Endothelial cell of umbilical vein (primary cell): Measurements from ENCODE around the gene PARVA. TPM values are rescaled to one million over a fixed set of nuclear protein-coding genes. Genes with fewer than 3 reads are reported as not detected.

Source experiments
- BruUV-seq: library from RNA; stranded (reverse); fragments of 400-500 nt; replicated peaks from 2 replicates; lab custom pipeline; 2021; lab: Mats Ljungman, UMichigan
- CTCF ChIA-PET: fragments of 300-600, 350-600 bp; sonication (Branson Sonifier 250); formaldehyde crosslinking; loops from one replicate; lab custom pipeline; 2021; ENCODE audit warnings: antibody characterized with exemption, inconsistent platforms; lab: Charles Lee
- POLR2A ChIA-PET: fragments of 300-600, 350-600 bp; sonication (Branson Sonifier 250); formaldehyde crosslinking; loops from one replicate; lab custom pipeline; 2021; ENCODE audit warnings: antibody characterized with exemption, inconsistent platforms; lab: Charles Lee
- DNase-seq: peaks from one replicate; pipeline ENCODE4 v3.0.0-alpha.2; 2011; ENCODE audit warnings: low read depth, low spot score
- FAIRE-seq: peaks from 2 replicates; lab custom pipeline; 2011; peaks lifted over from hg19 to GRCh38; lab: Jason Lieb, UNC
- H2AFZ ChIP-seq: 2 replicates; pipeline ENCODE4 v1.6.0; 2012; ENCODE audit warnings: low read depth, low read length, control low read depth, inconsistent platforms
- H3K27ac ChIP-seq: 2 replicates; pipeline ENCODE4 v1.5.1; 2011; ENCODE audit warnings: low read depth, mild to moderate bottlenecking, control low read depth, low read length, moderate library complexity; ENCODE audit not compliant: insufficient read depth
- H3K27me3 ChIP-seq, 2 experiments: 2 replicates each; pipeline versions ENCODE4 v1.6.0 to v1.6.1; 2011; ENCODE audit warnings: low read length in 2 of 2, mixed read lengths in 1 of 2; ENCODE audit not compliant: control insufficient read depth in 2 of 2, insufficient read depth in 2 of 2
- H3K36me3 ChIP-seq, 2 experiments: 2 replicates in 1 of 2; 3 replicates in 1 of 2; pipeline ENCODE4 v1.5.1; 2011; ENCODE audit warnings: low read length in 2 of 2, mild to moderate bottlenecking in 1 of 2, moderate library complexity in 1 of 2; ENCODE audit not compliant: control insufficient read depth in 2 of 2, insufficient read depth in 2 of 2; ENCODE audit errors: extremely low read depth in 1 of 2
- H3K4me1 ChIP-seq: 3 replicates; pipeline ENCODE4 v1.5.1; 2011; ENCODE audit warnings: mild to moderate bottlenecking, low read length; ENCODE audit not compliant: control insufficient read depth, insufficient read depth; ENCODE audit errors: extremely low read depth
- H3K4me2 ChIP-seq: 2 replicates; pipeline ENCODE4 v1.6.1; 2011; ENCODE audit warnings: low read length, control low read depth, mixed read lengths; ENCODE audit not compliant: insufficient read depth
- H3K4me3 ChIP-seq, 3 experiments: fragments of 200-600 bp in 1 of 3; sonication (generic), shearing (Covaris generic) in 1 of 3; replicated peaks in 1 of 3; 2 replicates each; pipeline ENCODE4 v1.5.1; 2011 to 2016; ENCODE audit warnings: control low read depth in 3 of 3, low read length in 3 of 3, mild to moderate bottlenecking in 2 of 3, inconsistent platforms in 1 of 3, low read depth in 1 of 3, moderate library complexity in 1 of 3; ENCODE audit not compliant: insufficient read depth in 1 of 3
- H3K79me2 ChIP-seq: 2 replicates; pipeline ENCODE4 v1.6.0; 2012; ENCODE audit warnings: low read length, inconsistent platforms; ENCODE audit not compliant: control insufficient read depth, insufficient read depth
- H3K9ac ChIP-seq: replicated peaks from 2 replicates; pipeline ENCODE3; 2011; ENCODE audit warnings: low read length, control low read depth; ENCODE audit not compliant: insufficient read depth; ENCODE audit errors: extremely low read depth
- H3K9me1 ChIP-seq: replicated peaks from 3 replicates; pipeline ENCODE4 v1.6.0; 2011; ENCODE audit warnings: mild to moderate bottlenecking, low read length; ENCODE audit not compliant: control insufficient read depth, insufficient read depth; ENCODE audit errors: extremely low read depth
- H3K9me3 ChIP-seq: replicated peaks from 2 replicates; pipeline ENCODE4 v1.5.1; 2012; ENCODE audit warnings: low read length, inconsistent platforms; ENCODE audit not compliant: control insufficient read depth, insufficient read depth
- H4K20me1 ChIP-seq: replicated peaks from 2 replicates; pipeline ENCODE3; 2011; ENCODE audit warnings: mild to moderate bottlenecking, low read length; ENCODE audit not compliant: control insufficient read depth, insufficient read depth; ENCODE audit errors: extremely low read depth
- EZH2 ChIP-seq: IDR thresholded peaks from 2 replicates; pipeline ENCODE4 v1.6.1; 2012; ENCODE audit warnings: borderline replicate concordance, low read depth, mild to moderate bottlenecking, moderate library complexity, low read length, inconsistent platforms; ENCODE audit not compliant: severe bottlenecking
- FOS ChIP-seq: IDR thresholded peaks from 2 replicates; pipeline ENCODE4 v1.6.1; 2011; ENCODE audit warnings: mild to moderate bottlenecking, low read length, moderate library complexity, borderline replicate concordance; ENCODE audit not compliant: insufficient read depth
- GATA2 ChIP-seq: IDR thresholded peaks from 2 replicates; pipeline ENCODE4 v1.7.0; 2011; ENCODE audit warnings: low read depth, mild to moderate bottlenecking, moderate library complexity, mixed read lengths, low read length; ENCODE audit not compliant: insufficient read length, insufficient read depth
- JUN ChIP-seq: IDR thresholded peaks from 2 replicates; pipeline ENCODE4 v1.6.1; 2011; ENCODE audit warnings: borderline replicate concordance, low read depth; ENCODE audit not compliant: insufficient read length, insufficient read depth
- MYC ChIP-seq: IDR thresholded peaks from one replicate; pipeline ENCODE4 v1.6.1; 2011; ENCODE audit warnings: mild to moderate bottlenecking, low read depth, low read length
- POLR2A ChIP-seq: IDR thresholded peaks from 2 replicates; pipeline ENCODE4 v1.6.1; 2012; ENCODE audit warnings: low read depth, mild to moderate bottlenecking, control low read depth, low read length
- POLR2AphosphoS5 ChIP-seq: IDR thresholded peaks from 2 replicates; pipeline ENCODE4 v1.6.1; 2012; ENCODE audit warnings: low read depth, mild to moderate bottlenecking, control low read depth, low read length, moderate library complexity; ENCODE audit not compliant: insufficient read depth
- dilution Hi-C: fragments of 300-500 bp; cut with MboI; formaldehyde crosslinking; loops from one replicate; pipeline ENCODE4 v1.15.0; 2019; ENCODE audit warnings: low sequenced_read_pairs; ENCODE audit not compliant: extremely low pct_ligation_motif_present
- intact Hi-C: fragments of 100-400 bp; cut with micrococcal nuclease; formaldehyde crosslinking; loops from one replicate; pipeline ENCODE4 v1.10.0; 2022
- polyA plus RNA-seq, 4 experiments: library from polyadenylated mRNA; depleted of rRNA in 3 of 4; stranded (reverse) in 3 of 4; unstranded in 1 of 4; fragments of >200 nt; gene quantifications; 2 replicates each; pipeline versions ENCODE4 v1.2.1 to v1.2.3, GENCODE V29; 2011 to 2012; ENCODE audit warnings: missing spikeins in 1 of 4
- total RNA-seq: library from RNA; stranded (reverse); gene quantifications from 2 replicates; pipeline ENCODE4 v1.2.3, GENCODE V29; 2021
- TF ChIP-seq, protein P1 (sequence below): IDR thresholded peaks from 2 replicates; pipeline ENCODE4 v1.6.1; 2011; ENCODE audit not compliant: insufficient read depth, insufficient read length
- TF ChIP-seq, protein P2 (sequence below), 2 donors: IDR thresholded peaks; 1 replicate in 1 of 2; 2 replicates in 1 of 2; pipeline ENCODE4 v1.5.1; 2011; ENCODE audit warnings: low read length in 2 of 2, mild to moderate bottlenecking in 2 of 2, moderate library complexity in 2 of 2, control low read depth in 1 of 2, inconsistent platforms in 1 of 2, low read depth in 1 of 2; ENCODE audit not compliant: insufficient read depth in 1 of 2; ENCODE audit errors: extremely low read depth in 1 of 2

Gene PARVA
- total and polyA plus RNA-seq, 2 donors (not counting 3 experiments of a cell fraction or from before 2014, with no cell fraction given): 40.6 to 104 TPM

DNA sequence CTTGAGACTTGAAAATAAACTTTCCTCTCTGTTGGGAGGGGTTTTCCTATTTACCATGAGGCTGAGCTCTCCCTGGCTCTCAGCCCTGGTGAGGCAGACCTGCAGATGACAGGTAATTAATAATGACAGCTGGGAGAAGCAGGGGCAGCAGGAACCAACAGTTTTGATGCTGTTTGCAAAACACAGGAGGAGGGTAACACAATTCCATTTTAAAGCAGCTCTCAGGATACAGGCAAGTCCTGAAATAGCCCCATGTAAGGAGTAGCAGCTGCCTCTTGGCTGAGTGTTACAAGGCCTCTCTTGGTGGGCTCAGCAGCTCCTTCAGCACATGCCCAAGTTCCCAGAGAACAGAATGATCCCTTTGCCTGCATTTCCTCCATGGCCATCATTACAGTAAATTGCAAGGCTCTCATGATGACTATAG is 13.3 kb downstream of the PARVA start:
- no peaks in the 10 kb centered on the region for H3K4me1 ChIP-seq
- H3K9me1 ChIP-seq: no peaks in the 10 kb centered on the region
- no peaks in the 10 kb centered on the region for H3K27me3 ChIP-seq
- TF ChIP-seq JUN: no peak
- TF ChIP-seq FOS: no peak
- no peak for TF ChIP-seq POLR2AphosphoS5
- H3K79me2 ChIP-seq: peaks cover 80% of the 10 kb centered on the region
- no peak overlapping the region for H3K4me2 ChIP-seq
- intact Hi-C loops: no loop called here
- peaks cover under 1% of the 10 kb centered on the region for H4K20me1 ChIP-seq
- CTCF ChIA-PET: interaction anchor here (1.7 kb wide), 1 partner anchor 60 kb away, joined by 6 read pairs; no protein-coding TSS in a partner anchor
- H2AFZ ChIP-seq: no peak overlapping the region
- no peak overlapping the region for H3K4me3 ChIP-seq
- DNase-seq (no peak), FAIRE-seq (no peak)
- H3K9ac ChIP-seq: no peak overlapping the region
- no TSS peak for BruUV-seq
- dilution Hi-C loops: no loop called here
- H3K36me3 ChIP-seq: no peaks in the 10 kb centered on the region
- no peaks in the 10 kb centered on the region for H3K9me3 ChIP-seq
- POLR2A ChIA-PET: no interaction called here
- H3K27ac ChIP-seq: no peak overlapping the region

DNA sequence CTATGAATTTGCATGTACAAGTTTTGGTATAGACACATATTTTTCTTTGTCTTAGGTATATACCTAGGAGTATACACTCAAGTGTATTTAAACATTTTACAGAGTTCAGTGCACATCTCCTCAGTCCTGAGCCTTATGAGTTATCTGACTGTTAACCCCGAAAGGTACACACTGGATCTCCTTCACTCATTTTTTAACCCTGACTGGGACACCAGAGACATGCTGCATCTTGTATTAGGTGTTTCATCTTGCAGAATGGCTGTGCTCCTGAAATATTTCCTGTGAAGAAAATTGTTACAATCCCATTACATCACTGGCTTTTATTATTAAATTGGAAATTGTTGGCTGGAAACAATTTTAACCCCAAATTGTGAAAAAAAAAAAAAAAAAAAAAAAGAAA is 15.3 kb downstream of the PARVA start:
- POLR2A ChIA-PET: no interaction called here
- Histone ChIP-seq H4K20me1 (no peaks in the 10 kb centered on the region), H3K4me2 (no peak overlapping the region), H3K9me3 (no peaks in the 10 kb centered on the region), H2AFZ (no peak overlapping the region), H3K27ac (no peak overlapping the region), H3K36me3 (no peaks in the 10 kb centered on the region), H3K9ac (no peak overlapping the region), H3K9me1 (no peaks in the 10 kb centered on the region), H3K27me3 (no peaks in the 10 kb centered on the region), H3K4me3 (no peak overlapping the region), H3K4me1 (peaks cover 5% of the 10 kb centered on the region), H3K79me2 (peaks cover 77% of the 10 kb centered on the region)
- dilution Hi-C loops: no loop called here
- intact Hi-C loops: no loop called here
- FAIRE-seq (no peak), DNase-seq (no peak)
- TF ChIP-seq JUN: no peak
- TF ChIP-seq POLR2AphosphoS5: no peak
- TF ChIP-seq POLR2A: no peak
- TF ChIP-seq, protein P1, sequence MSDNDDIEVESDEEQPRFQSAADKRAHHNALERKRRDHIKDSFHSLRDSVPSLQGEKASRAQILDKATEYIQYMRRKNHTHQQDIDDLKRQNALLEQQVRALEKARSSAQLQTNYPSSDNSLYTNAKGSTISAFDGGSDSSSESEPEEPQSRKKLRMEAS: no peak
- TF ChIP-seq MYC: no peak
- TF ChIP-seq EZH2: no peak
- no peak for TF ChIP-seq FOS
- no peak for TF ChIP-seq GATA2
- TF ChIP-seq, protein P2, sequence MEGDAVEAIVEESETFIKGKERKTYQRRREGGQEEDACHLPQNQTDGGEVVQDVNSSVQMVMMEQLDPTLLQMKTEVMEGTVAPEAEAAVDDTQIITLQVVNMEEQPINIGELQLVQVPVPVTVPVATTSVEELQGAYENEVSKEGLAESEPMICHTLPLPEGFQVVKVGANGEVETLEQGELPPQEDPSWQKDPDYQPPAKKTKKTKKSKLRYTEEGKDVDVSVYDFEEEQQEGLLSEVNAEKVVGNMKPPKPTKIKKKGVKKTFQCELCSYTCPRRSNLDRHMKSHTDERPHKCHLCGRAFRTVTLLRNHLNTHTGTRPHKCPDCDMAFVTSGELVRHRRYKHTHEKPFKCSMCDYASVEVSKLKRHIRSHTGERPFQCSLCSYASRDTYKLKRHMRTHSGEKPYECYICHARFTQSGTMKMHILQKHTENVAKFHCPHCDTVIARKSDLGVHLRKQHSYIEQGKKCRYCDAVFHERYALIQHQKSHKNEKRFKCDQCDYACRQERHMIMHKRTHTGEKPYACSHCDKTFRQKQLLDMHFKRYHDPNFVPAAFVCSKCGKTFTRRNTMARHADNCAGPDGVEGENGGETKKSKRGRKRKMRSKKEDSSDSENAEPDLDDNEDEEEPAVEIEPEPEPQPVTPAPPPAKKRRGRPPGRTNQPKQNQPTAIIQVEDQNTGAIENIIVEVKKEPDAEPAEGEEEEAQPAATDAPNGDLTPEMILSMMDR (IDR thresholded peaks at IDR 0.05; ENCODE audit: extremely low read depth in 1 of 2, insufficient read depth in 1 of 2, low read depth in 1 of 2, low read length in 2 of 2): no peak
- no TSS peak for BruUV-seq
- CTCF ChIA-PET: interaction anchor here (1.3 to 1.4 kb wide), 2 partner anchors 15 to 19 kb away, joined by 3 to 4 read pairs; partner anchors contain the start of gene PARVA
